WTC11 (cell line): ENCODE data around the gene PYM1. TPM values are rescaled to one million over a fixed set of nuclear protein-coding genes. Genes with fewer than 3 reads are reported as not detected.

Experiments
- ATAC-seq: fragments of 200-7000 bp; cut with Tn5 transposase; 2 replicates; pipeline ENCODE4 v1.10.0; 2021; ENCODE audit warnings: mild to moderate bottlenecking, moderate library complexity
- CTCF ChIA-PET: fragments of 300-600 bp; sonication (Branson Sonifier 250); formaldehyde crosslinking; loops from one replicate; lab custom pipeline; 2021; ENCODE audit warnings: antibody characterized with exemption; lab: Charles Lee
- POLR2A ChIA-PET: fragments of 350-600 bp; sonication (Branson Sonifier 250); formaldehyde crosslinking; loops from one replicate; lab custom pipeline; 2021; ENCODE audit warnings: antibody characterized with exemption; lab: Charles Lee
- DNase-seq: peaks from one replicate; pipeline ENCODE4 v3.0.0; 2021; ENCODE audit warnings: low spot score
- H3K27ac Mint-ChIP-seq: 2 replicates; pipeline ENCODE4 v1.8.0; 2021; ENCODE audit warnings: mixed read lengths
- H3K27me3 Mint-ChIP-seq: 2 replicates; pipeline ENCODE4 v1.8.0; 2021; ENCODE audit warnings: low read depth, mild to moderate bottlenecking, moderate library complexity, mixed read lengths
- H3K36me3 Mint-ChIP-seq: 2 replicates; pipeline ENCODE4 v1.8.0; 2021; ENCODE audit warnings: mixed read lengths
- H3K4me1 Mint-ChIP-seq: 2 replicates; pipeline ENCODE4 v1.8.0; 2022; ENCODE audit warnings: mixed read lengths
- H3K4me3 Mint-ChIP-seq: 2 replicates; pipeline ENCODE4 v1.8.0; 2021; ENCODE audit warnings: mild to moderate bottlenecking, moderate library complexity, mixed read lengths
- H3K9me3 Mint-ChIP-seq: 2 replicates; pipeline ENCODE4 v1.8.0; 2021; ENCODE audit warnings: mixed read lengths
- ATF1 ChIP-seq: sonication (generic); formaldehyde crosslinking; IDR thresholded peaks from 2 replicates; pipeline ENCODE4 v1.8.1; 2023; ENCODE audit warnings: mild to moderate bottlenecking, moderate library complexity, missing genetic modification reagents
- ESRRA ChIP-seq: sonication (generic); formaldehyde crosslinking; IDR thresholded peaks from 2 replicates; pipeline ENCODE4 v1.8.1; 2022; ENCODE audit warnings: mild to moderate bottlenecking, missing genetic modification reagents, borderline replicate concordance
- FOXJ3 ChIP-seq: sonication (generic); formaldehyde crosslinking; IDR thresholded peaks from 2 replicates; pipeline ENCODE4 v1.9.0; 2021; ENCODE audit warnings: missing genetic modification reagents, mild to moderate bottlenecking, borderline replicate concordance
- NR1H2 ChIP-seq: sonication (generic); formaldehyde crosslinking; IDR thresholded peaks from 2 replicates; pipeline ENCODE4 v1.9.0; 2021; ENCODE audit warnings: mild to moderate bottlenecking, moderate library complexity, missing genetic modification reagents
- ZNF121 ChIP-seq: sonication (generic); formaldehyde crosslinking; IDR thresholded peaks from 2 replicates; pipeline ENCODE4 v1.8.0; 2023; ENCODE audit warnings: missing genetic modification reagents
- ZNF219 ChIP-seq: sonication (generic); formaldehyde crosslinking; IDR thresholded peaks from 2 replicates; pipeline ENCODE4 v1.8.0; 2023; ENCODE audit warnings: missing genetic modification reagents, mild to moderate bottlenecking, borderline replicate concordance
- total RNA-seq: library from RNA; stranded (reverse); gene quantifications from 3 replicates; pipeline ENCODE4 v1.2.3, GENCODE V29; 2021
- TF ChIP-seq, protein P1 (sequence below): sonication (generic); formaldehyde crosslinking; conservative IDR thresholded peaks from 2 replicates; pipeline ENCODE4 v1.8.1; 2023; ENCODE audit warnings: mild to moderate bottlenecking, low read depth, missing genetic modification reagents, moderate library complexity
- TF ChIP-seq, protein P2 (sequence below): sonication (generic); formaldehyde crosslinking; IDR thresholded peaks from 2 replicates; pipeline ENCODE4 v1.8.0; 2022; ENCODE audit warnings: mild to moderate bottlenecking, missing genetic modification reagents
- TF ChIP-seq, protein P3 (sequence below): sonication (generic); formaldehyde crosslinking; IDR thresholded peaks from 2 replicates; pipeline ENCODE4 v1.8.0; 2022; ENCODE audit warnings: missing genetic modification reagents
- TF ChIP-seq, protein P4 (sequence below): sonication (generic); formaldehyde crosslinking; IDR thresholded peaks from 2 replicates; pipeline ENCODE4 v1.8.1; 2023; ENCODE audit warnings: mild to moderate bottlenecking, missing genetic modification reagents, moderate library complexity
- TF ChIP-seq, protein P5 (sequence below): sonication (generic); formaldehyde crosslinking; IDR thresholded peaks from 2 replicates; pipeline ENCODE4 v1.8.1; 2023; ENCODE audit warnings: mild to moderate bottlenecking, missing genetic modification reagents, moderate library complexity
- TF ChIP-seq, protein P6 (sequence below): fragments of 250-450 bp; sonication (Bioruptor Pico); IDR thresholded peaks from 2 replicates; pipeline ENCODE4 v1.9.0; 2021; ENCODE audit warnings: mild to moderate bottlenecking

Gene PYM1
- total RNA-seq, 1 experiment from 2014 or later: 55.5 TPM

DNA sequence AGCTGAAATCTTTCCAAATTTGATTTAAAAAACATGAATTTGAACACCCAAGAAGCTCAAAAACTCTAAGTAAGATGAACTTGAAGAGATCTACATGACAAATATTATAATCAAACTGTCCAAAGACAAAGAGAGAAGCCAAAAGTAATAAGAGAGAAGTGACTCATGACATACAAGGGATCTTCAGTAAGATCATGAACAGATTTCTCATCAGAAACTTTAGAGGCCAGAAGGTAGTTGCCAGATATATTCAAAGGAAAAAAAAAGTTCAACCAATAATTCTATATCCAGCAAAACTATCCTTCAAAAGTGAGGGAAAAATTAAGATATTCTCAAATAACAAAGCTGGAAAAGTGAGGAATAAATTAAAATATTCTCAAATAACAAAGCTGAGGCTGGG lies 49.9 kb downstream of the PYM1 start (continued):
- TF ChIP-seq, protein P1, sequence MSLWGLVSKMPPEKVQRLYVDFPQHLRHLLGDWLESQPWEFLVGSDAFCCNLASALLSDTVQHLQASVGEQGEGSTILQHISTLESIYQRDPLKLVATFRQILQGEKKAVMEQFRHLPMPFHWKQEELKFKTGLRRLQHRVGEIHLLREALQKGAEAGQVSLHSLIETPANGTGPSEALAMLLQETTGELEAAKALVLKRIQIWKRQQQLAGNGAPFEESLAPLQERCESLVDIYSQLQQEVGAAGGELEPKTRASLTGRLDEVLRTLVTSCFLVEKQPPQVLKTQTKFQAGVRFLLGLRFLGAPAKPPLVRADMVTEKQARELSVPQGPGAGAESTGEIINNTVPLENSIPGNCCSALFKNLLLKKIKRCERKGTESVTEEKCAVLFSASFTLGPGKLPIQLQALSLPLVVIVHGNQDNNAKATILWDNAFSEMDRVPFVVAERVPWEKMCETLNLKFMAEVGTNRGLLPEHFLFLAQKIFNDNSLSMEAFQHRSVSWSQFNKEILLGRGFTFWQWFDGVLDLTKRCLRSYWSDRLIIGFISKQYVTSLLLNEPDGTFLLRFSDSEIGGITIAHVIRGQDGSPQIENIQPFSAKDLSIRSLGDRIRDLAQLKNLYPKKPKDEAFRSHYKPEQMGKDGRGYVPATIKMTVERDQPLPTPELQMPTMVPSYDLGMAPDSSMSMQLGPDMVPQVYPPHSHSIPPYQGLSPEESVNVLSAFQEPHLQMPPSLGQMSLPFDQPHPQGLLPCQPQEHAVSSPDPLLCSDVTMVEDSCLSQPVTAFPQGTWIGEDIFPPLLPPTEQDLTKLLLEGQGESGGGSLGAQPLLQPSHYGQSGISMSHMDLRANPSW (CRISPR knock-in tag): no peak
- TF ChIP-seq, protein P2, sequence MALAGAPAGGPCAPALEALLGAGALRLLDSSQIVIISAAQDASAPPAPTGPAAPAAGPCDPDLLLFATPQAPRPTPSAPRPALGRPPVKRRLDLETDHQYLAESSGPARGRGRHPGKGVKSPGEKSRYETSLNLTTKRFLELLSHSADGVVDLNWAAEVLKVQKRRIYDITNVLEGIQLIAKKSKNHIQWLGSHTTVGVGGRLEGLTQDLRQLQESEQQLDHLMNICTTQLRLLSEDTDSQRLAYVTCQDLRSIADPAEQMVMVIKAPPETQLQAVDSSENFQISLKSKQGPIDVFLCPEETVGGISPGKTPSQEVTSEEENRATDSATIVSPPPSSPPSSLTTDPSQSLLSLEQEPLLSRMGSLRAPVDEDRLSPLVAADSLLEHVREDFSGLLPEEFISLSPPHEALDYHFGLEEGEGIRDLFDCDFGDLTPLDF: no peak
- no peak for TF ChIP-seq ZNF121
- TF ChIP-seq, protein P3, sequence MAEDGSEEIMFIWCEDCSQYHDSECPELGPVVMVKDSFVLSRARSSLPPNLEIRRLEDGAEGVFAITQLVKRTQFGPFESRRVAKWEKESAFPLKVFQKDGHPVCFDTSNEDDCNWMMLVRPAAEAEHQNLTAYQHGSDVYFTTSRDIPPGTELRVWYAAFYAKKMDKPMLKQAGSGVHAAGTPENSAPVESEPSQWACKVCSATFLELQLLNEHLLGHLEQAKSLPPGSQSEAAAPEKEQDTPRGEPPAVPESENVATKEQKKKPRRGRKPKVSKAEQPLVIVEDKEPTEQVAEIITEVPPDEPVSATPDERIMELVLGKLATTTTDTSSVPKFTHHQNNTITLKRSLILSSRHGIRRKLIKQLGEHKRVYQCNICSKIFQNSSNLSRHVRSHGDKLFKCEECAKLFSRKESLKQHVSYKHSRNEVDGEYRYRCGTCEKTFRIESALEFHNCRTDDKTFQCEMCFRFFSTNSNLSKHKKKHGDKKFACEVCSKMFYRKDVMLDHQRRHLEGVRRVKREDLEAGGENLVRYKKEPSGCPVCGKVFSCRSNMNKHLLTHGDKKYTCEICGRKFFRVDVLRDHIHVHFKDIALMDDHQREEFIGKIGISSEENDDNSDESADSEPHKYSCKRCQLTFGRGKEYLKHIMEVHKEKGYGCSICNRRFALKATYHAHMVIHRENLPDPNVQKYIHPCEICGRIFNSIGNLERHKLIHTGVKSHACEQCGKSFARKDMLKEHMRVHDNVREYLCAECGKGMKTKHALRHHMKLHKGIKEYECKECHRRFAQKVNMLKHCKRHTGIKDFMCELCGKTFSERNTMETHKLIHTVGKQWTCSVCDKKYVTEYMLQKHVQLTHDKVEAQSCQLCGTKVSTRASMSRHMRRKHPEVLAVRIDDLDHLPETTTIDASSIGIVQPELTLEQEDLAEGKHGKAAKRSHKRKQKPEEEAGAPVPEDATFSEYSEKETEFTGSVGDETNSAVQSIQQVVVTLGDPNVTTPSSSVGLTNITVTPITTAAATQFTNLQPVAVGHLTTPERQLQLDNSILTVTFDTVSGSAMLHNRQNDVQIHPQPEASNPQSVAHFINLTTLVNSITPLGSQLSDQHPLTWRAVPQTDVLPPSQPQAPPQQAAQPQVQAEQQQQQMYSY: no peak
- TF ChIP-seq ZNF219 (CRISPR knock-in tag): no peak
- TF ChIP-seq, protein P4, sequence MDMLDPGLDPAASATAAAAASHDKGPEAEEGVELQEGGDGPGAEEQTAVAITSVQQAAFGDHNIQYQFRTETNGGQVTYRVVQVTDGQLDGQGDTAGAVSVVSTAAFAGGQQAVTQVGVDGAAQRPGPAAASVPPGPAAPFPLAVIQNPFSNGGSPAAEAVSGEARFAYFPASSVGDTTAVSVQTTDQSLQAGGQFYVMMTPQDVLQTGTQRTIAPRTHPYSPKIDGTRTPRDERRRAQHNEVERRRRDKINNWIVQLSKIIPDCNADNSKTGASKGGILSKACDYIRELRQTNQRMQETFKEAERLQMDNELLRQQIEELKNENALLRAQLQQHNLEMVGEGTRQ (CRISPR knock-in tag): no peak
- no peak for TF ChIP-seq FOXJ3 (CRISPR knock-in tag)
- TF ChIP-seq ATF1 (CRISPR knock-in tag): no peak
- TF ChIP-seq, protein P5, sequence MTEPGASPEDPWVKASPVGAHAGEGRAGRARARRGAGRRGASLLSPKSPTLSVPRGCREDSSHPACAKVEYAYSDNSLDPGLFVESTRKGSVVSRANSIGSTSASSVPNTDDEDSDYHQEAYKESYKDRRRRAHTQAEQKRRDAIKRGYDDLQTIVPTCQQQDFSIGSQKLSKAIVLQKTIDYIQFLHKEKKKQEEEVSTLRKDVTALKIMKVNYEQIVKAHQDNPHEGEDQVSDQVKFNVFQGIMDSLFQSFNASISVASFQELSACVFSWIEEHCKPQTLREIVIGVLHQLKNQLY (CRISPR knock-in tag): no peak
- TF ChIP-seq NR1H2 (CRISPR knock-in tag): no peak
- no peak for TF ChIP-seq ESRRA (CRISPR knock-in tag)

DNA sequence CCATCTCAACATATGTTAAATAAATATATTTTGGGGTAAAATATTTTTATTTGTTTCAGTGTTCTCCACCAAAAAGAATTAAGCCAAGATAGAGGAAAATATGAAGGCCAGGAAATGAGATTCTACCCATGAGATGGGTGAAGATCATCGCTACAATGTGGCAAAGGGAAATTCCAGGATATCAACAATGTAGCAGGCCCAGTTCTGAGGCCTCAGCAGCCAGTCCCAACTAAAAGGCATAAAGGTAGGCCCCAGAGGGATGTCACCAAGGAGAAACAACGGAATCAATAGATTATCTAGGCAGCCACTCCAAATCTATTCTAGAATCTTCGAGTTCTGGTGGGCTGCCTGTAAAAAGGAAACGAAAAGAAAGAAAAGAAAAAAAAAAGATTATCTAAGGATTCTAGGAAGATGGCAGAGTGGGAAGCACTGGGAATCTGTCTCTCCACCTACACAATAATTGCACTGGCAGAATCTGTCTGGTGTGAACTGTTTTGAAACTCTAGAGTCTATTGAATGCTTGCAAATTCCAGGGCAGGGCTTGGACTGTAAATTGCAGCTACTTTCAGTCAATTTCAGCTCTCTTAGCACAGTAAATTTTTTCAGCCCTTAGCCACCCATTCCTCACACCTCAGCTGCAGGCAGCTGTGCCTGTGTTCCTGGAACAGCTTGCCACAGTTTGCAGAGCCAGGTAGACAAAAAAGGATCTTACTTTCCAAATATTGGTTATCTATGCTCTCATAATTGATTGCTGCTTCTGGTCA lies 51.8 kb downstream of the PYM1 start:
- ChIA-PET POLR2A (no interaction called here), CTCF (interaction anchor here (0.9 kb wide), 1 partner anchor 65 kb away, joined by 3 read pairs; no protein-coding TSS in a partner anchor)
- DNase-seq: no peak
- Mint-ChIP-seq H3K27ac (peak overlapping the region; percentile 60; the same call in 1 of the 2 replicates), H3K4me1 (peaks cover 18% of the 10 kb centered on the region), H3K36me3 (peaks cover 9% of the 10 kb centered on the region; the same call in 1 of the 2 replicates), H3K27me3 (no peaks in the 10 kb centered on the region), H3K9me3 (peaks cover 14% of the 10 kb centered on the region), H3K4me3 (no peak overlapping the region)
- ATAC-seq: no peak
- TF ChIP-seq, protein P6, sequence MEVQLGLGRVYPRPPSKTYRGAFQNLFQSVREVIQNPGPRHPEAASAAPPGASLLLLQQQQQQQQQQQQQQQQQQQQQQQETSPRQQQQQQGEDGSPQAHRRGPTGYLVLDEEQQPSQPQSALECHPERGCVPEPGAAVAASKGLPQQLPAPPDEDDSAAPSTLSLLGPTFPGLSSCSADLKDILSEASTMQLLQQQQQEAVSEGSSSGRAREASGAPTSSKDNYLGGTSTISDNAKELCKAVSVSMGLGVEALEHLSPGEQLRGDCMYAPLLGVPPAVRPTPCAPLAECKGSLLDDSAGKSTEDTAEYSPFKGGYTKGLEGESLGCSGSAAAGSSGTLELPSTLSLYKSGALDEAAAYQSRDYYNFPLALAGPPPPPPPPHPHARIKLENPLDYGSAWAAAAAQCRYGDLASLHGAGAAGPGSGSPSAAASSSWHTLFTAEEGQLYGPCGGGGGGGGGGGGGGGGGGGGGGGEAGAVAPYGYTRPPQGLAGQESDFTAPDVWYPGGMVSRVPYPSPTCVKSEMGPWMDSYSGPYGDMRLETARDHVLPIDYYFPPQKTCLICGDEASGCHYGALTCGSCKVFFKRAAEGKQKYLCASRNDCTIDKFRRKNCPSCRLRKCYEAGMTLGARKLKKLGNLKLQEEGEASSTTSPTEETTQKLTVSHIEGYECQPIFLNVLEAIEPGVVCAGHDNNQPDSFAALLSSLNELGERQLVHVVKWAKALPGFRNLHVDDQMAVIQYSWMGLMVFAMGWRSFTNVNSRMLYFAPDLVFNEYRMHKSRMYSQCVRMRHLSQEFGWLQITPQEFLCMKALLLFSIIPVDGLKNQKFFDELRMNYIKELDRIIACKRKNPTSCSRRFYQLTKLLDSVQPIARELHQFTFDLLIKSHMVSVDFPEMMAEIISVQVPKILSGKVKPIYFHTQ (CRISPR knock-in tag): no peak
